T-cell (primary cell): Measurements from ENCODE around the gene CHML. TPM values are rescaled to one million over a fixed set of nuclear protein-coding genes. Genes with fewer than 3 reads are reported as not detected.

Experiments
- ATAC-seq, 4 experiments: fragments of 200-7000 bp in 3 of 4; fragments of 150-1000 bp in 1 of 4; cut with Tn5 transposase; replicated peaks in 1 of 4; 1 replicate in 3 of 4; 2 replicates in 1 of 4; pipeline ENCODE4 v1.10.0; 2021; ENCODE audit warnings: moderate library complexity in 3 of 4, mild to moderate bottlenecking in 2 of 4, moderate number of reproducible peaks in 1 of 4
- CTCF ChIA-PET, 2 donors: fragments of 300-600 bp; sonication (Branson Sonifier 250); formaldehyde crosslinking; loops; one replicate each; lab custom pipeline; 2022; ENCODE audit warnings: antibody characterized with exemption in 2 of 2; lab: Charles Lee
- POLR2A ChIA-PET, 2 donors: fragments of 300-600 bp; sonication (Branson Sonifier 250); formaldehyde crosslinking; loops; one replicate each; lab custom pipeline; 2022; ENCODE audit warnings: antibody characterized with exemption in 2 of 2; lab: Charles Lee
- DNase-seq, 35 experiments: peaks; one replicate each; pipeline versions ENCODE4 v3.0.0 to v3.0.0-alpha.2; 2013 to 2023
- H3K27ac ChIP-seq: one replicate; pipeline ENCODE4 v1.5.1; 2013; ENCODE audit warnings: low read length
- H3K27me3 ChIP-seq, 2 experiments: replicated peaks in 1 of 2; 1 replicate in 1 of 2; 2 replicates in 1 of 2; pipeline versions ENCODE4 v1.6.1 to v1.7.0; 2013; ENCODE audit warnings: low read length in 1 of 2, mixed read lengths in 1 of 2; ENCODE audit not compliant: control insufficient read depth in 2 of 2, insufficient read depth in 2 of 2; ENCODE audit errors: extremely low read depth in 1 of 2
- H3K36me3 ChIP-seq, 2 donors: 1 replicate in 1 of 2; 2 replicates in 1 of 2; pipeline versions ENCODE4 v1.6.1 to v1.7.0; 2013; ENCODE audit warnings: low read length in 1 of 2; ENCODE audit not compliant: control insufficient read depth in 2 of 2, insufficient read depth in 1 of 2; ENCODE audit errors: extremely low read depth in 1 of 2
- H3K4me1 ChIP-seq, 2 experiments: 1 replicate in 1 of 2; 2 replicates in 1 of 2; pipeline versions ENCODE4 v1.6.1 to v1.7.0; 2013; ENCODE audit warnings: low read length in 2 of 2, mixed read lengths in 1 of 2; ENCODE audit not compliant: insufficient read depth in 2 of 2, control insufficient read depth in 1 of 2; ENCODE audit errors: extremely low read depth in 1 of 2
- H3K4me3 ChIP-seq, 2 donors: 1 replicate in 1 of 2; 2 replicates in 1 of 2; pipeline versions ENCODE4 v1.5.1 to v1.7.0; 2013; ENCODE audit warnings: mild to moderate bottlenecking in 2 of 2, low read length in 1 of 2, moderate library complexity in 1 of 2; ENCODE audit not compliant: control insufficient read depth in 1 of 2; ENCODE audit errors: extremely low read depth in 1 of 2
- H3K9me3 ChIP-seq: 2 replicates; pipeline ENCODE4 v1.7.0; 2013
- H3K27ac Mint-ChIP-seq, 2 donors: one replicate each; pipeline ENCODE4 v1.8.0; 2020 to 2021; ENCODE audit warnings: mild to moderate bottlenecking in 2 of 2, mixed read lengths in 2 of 2
- H3K27me3 Mint-ChIP-seq, 2 donors: one replicate each; pipeline ENCODE4 v1.8.0; 2021 to 2022; ENCODE audit warnings: mixed read lengths in 2 of 2
- H3K36me3 Mint-ChIP-seq: one replicate; pipeline ENCODE4 v1.8.0; 2021; ENCODE audit warnings: mixed read lengths
- H3K4me1 Mint-ChIP-seq, 3 donors: one replicate each; pipeline ENCODE4 v1.8.0; 2020 to 2022; ENCODE audit warnings: mixed read lengths in 3 of 3, mild to moderate bottlenecking in 1 of 3
- H3K4me3 Mint-ChIP-seq, 3 donors: one replicate each; pipeline ENCODE4 v1.8.0; 2020 to 2022; ENCODE audit warnings: mild to moderate bottlenecking in 3 of 3, mixed read lengths in 3 of 3, moderate library complexity in 3 of 3
- H3K9me3 Mint-ChIP-seq, 3 donors: one replicate each; pipeline ENCODE4 v1.8.0; 2020 to 2022; ENCODE audit warnings: mixed read lengths in 3 of 3
- WGBS: methylation state at CpG from one replicate; pipeline ENCODE4 v1.1.5; 2013; ENCODE audit warnings: missing lambda C conversion rate; ENCODE audit not compliant: insufficient coverage; 5-methylcytosine and 5-hydroxymethylcytosine counted together
- total RNA-seq, 35 experiments: library from RNA in 6 of 35; stranded (reverse) in 6 of 35; fragments of 120-200 nt in 1 of 35; gene quantifications; one replicate each; pipeline versions ENCODE4 v1.2.1 to v1.2.4 and lab custom pipeline; 2013 to 2026

The CHML gene
- total RNA-seq, 5 donors from 2014 or later (not counting 1 experiment from before 2014, with no cell fraction given), result 6.5 to 15.8 (median 12.4) TPM

GRCh38 chr1:241654019-241654418, 13.8 kb upstream of the CHML start:
- WGBS, result 100% methylated on average over 1 of the region's 1 CpG

GRCh38 chr1:241652012-241652411, 11.8 kb upstream of the CHML start, which contains the start of gene WDR64:
TSS of gene WDR64 (plus strand) at chr1:241652281. CDS start at chr1:241652485, 204 bp downstream.
- H3K4me1 Mint-ChIP-seq, result no peaks in the 10 kb centered on the region
- Histone ChIP-seq H3K27ac (no peak within 1 kb of the TSS), H3K27me3 (no peaks in the 10 kb centered on the region), H3K4me1 (no peaks in the 10 kb centered on the region), H3K9me3 (no peaks in the 10 kb centered on the region), H3K36me3 (no peaks in the 10 kb centered on the region), H3K4me3 (no peak within 1 kb of the TSS)
- no peak within 1 kb of the TSS for H3K4me3 Mint-ChIP-seq
- no peak for ATAC-seq
- H3K27me3 Mint-ChIP-seq, result peaks cover 0 to 14% of the 10 kb centered on the region in 2 donors
- no peak within 1 kb of the TSS for H3K27ac Mint-ChIP-seq
- no CpG with 5 or more reads among the region's 4 CpGs for WGBS
- ChIA-PET POLR2A (interaction anchor here in 1 of 2 donors (0.6 kb wide), 1 partner anchor 9 kb away, joined by 5 read pairs; no protein-coding TSS in a partner anchor), CTCF (no interaction called here)
- H3K9me3 Mint-ChIP-seq, result peaks cover 0 to 5% (median 0%) of the 10 kb centered on the region in 3 donors
- H3K36me3 Mint-ChIP-seq, result no peaks in the 10 kb centered on the region
- no peak for DNase-seq

More at GRCh38 chr1:241654019-241654418, 13.8 kb upstream of the CHML start:
- H3K27me3 ChIP-seq, result no peaks in the 10 kb centered on the region
- Mint-ChIP-seq H3K9me3 (peaks cover 0 to 5% (median 0%) of the 10 kb centered on the region in 3 donors), H3K4me3 (no peak overlapping the region), H3K36me3 (peaks cover under 1% of the 10 kb centered on the region), H3K27ac (no peak overlapping the region), H3K27me3 (peaks cover 5 to 19% of the 10 kb centered on the region in 2 donors), H3K4me1 (no peaks in the 10 kb centered on the region)
- no peaks in the 10 kb centered on the region for H3K9me3 ChIP-seq
- H3K36me3 ChIP-seq, result no peaks in the 10 kb centered on the region
- H3K4me3 ChIP-seq, result no peak overlapping the region
- ChIA-PET POLR2A (interaction anchor here in 1 of 2 donors (0.6 kb wide), 1 partner anchor 37 kb away, joined by 4 read pairs; no protein-coding TSS in a partner anchor), CTCF (interaction anchor here (0.6 to 1.1 kb wide), 2 partner anchors 43 to 56 kb away, joined by 3 read pairs; no protein-coding TSS in a partner anchor)
- DNase-seq (no peak), ATAC-seq (no peak)
- H3K4me1 ChIP-seq, result no peaks in the 10 kb centered on the region
- H3K27ac ChIP-seq, result no peak overlapping the region

GRCh38 chr1:241648159-241648558, 8.0 kb upstream of the CHML start:
- H3K9me3 ChIP-seq, result no peaks in the 10 kb centered on the region
- no peak overlapping the region for H3K27ac Mint-ChIP-seq
- H3K4me3 ChIP-seq, result no peak overlapping the region
- no peak overlapping the region for H3K4me3 Mint-ChIP-seq
- H3K36me3 ChIP-seq, result no peaks in the 10 kb centered on the region
- H3K9me3 Mint-ChIP-seq, result peaks cover 0 to 5% (median 2%) of the 10 kb centered on the region in 3 donors
- no peak for ATAC-seq
- peaks cover 0 to 3% (median 0%) of the 10 kb centered on the region in 3 donors for H3K4me1 Mint-ChIP-seq
- no peaks in the 10 kb centered on the region for H3K27me3 ChIP-seq
- peaks cover 0 to 4% of the 10 kb centered on the region in 2 donors for H3K27me3 Mint-ChIP-seq
- DNase-seq, result no peak
- ChIA-PET POLR2A (no interaction called here), CTCF (no interaction called here)
- H3K27ac ChIP-seq, result no peak overlapping the region
- no peaks in the 10 kb centered on the region for H3K36me3 Mint-ChIP-seq
- 100% methylated on average over 1 of the region's 1 CpG for WGBS
- no peaks in the 10 kb centered on the region for H3K4me1 ChIP-seq

GRCh38 chr1:241647658-241648057, 7.5 kb upstream of the CHML start:
- no peak overlapping the region for H3K27ac ChIP-seq
- Mint-ChIP-seq H3K27me3 (peaks cover 0 to 4% of the 10 kb centered on the region in 2 donors), H3K4me3 (no peak overlapping the region), H3K27ac (no peak overlapping the region), H3K9me3 (peaks cover under 1 to 5% (median 3%) of the 10 kb centered on the region in 3 donors), H3K4me1 (peaks cover 0 to 3% (median 0%) of the 10 kb centered on the region in 3 donors), H3K36me3 (no peaks in the 10 kb centered on the region)
- no peak for DNase-seq
- CTCF ChIA-PET, result no interaction called here
- no peaks in the 10 kb centered on the region for H3K9me3 ChIP-seq
- no CpG with 5 or more reads among the region's 1 CpG for WGBS
- no peak for ATAC-seq
- no peaks in the 10 kb centered on the region for H3K27me3 ChIP-seq
- POLR2A ChIA-PET, result no interaction called here
- H3K4me1 ChIP-seq, result no peaks in the 10 kb centered on the region
- no peak overlapping the region for H3K4me3 ChIP-seq
- H3K36me3 ChIP-seq, result no peaks in the 10 kb centered on the region

- no peak for DNase-seq
- Histone ChIP-seq H3K9me3 (no peaks in the 10 kb centered on the region), H3K4me1 (no peaks in the 10 kb centered on the region), H3K27me3 (no peaks in the 10 kb centered on the region), H3K4me3 (no peak overlapping the region), H3K36me3 (no peaks in the 10 kb centered on the region), H3K27ac (no peak overlapping the region)
- Mint-ChIP-seq H3K9me3 (peaks cover 4 to 12% (median 12%) of the 10 kb centered on the region in 3 donors), H3K27ac (no peak overlapping the region), H3K4me1 (peaks cover 0 to 3% (median 0%) of the 10 kb centered on the region in 3 donors), H3K27me3 (peaks cover 0 to 4% of the 10 kb centered on the region in 2 donors), H3K4me3 (no peak overlapping the region), H3K36me3 (no peaks in the 10 kb centered on the region)
- no peak for ATAC-seq
- ChIA-PET CTCF (interaction anchor here in 1 of 2 donors (0.7 kb wide), 1 partner anchor 17 kb away, joined by 3 read pairs; no protein-coding TSS in a partner anchor), POLR2A (interaction anchor here in 1 of 2 donors (0.5 kb wide), 1 partner anchor 35 kb away, joined by 17 read pairs; no protein-coding TSS in a partner anchor)
- WGBS, result 83% methylated on average over 2 of the region's 7 CpGs
Measured at GRCh38 chr1:241646201-241646600, 6.0 kb upstream of the CHML start.

GRCh38 chr1:241645199-241645598, 5.0 kb upstream of the CHML start:
- no peak for DNase-seq
- ChIA-PET CTCF (interaction anchor here in 1 of 2 donors (1.3 kb wide), 1 partner anchor 35 kb away, joined by 3 read pairs; no protein-coding TSS in a partner anchor), POLR2A (interaction anchor here in 1 of 2 donors (0.6 kb wide), 1 partner anchor 1635 kb away, joined by 3 read pairs; no protein-coding TSS in a partner anchor)
- no peaks in the 10 kb centered on the region for H3K27me3 Mint-ChIP-seq
- H3K4me1 Mint-ChIP-seq, result peaks cover 7% of the 10 kb centered on the region in 3 donors
- H3K27ac Mint-ChIP-seq, result no peak overlapping the region
- no peak overlapping the region for H3K27ac ChIP-seq
- no peaks in the 10 kb centered on the region for H3K27me3 ChIP-seq
- peaks cover 0 to 6% of the 10 kb centered on the region in 2 experiments for H3K4me1 ChIP-seq
- H3K4me3 Mint-ChIP-seq, result no peak overlapping the region
- H3K4me3 ChIP-seq, result no peak overlapping the region
- H3K9me3 ChIP-seq, result no peaks in the 10 kb centered on the region
- H3K9me3 Mint-ChIP-seq, result peaks cover 4 to 12% (median 12%) of the 10 kb centered on the region in 3 donors
- H3K36me3 ChIP-seq, result no peaks in the 10 kb centered on the region
- no CpG with 5 or more reads among the region's 4 CpGs for WGBS
- no peaks in the 10 kb centered on the region for H3K36me3 Mint-ChIP-seq
- no peak for ATAC-seq
